Activated CD4-positive, alpha-beta T cell treated with anti-CD3 and anti-CD28 coated beads for 48 hours (primary cell): ENCODE data around the gene STUB1.
"Not testable (repeated sequence)": the region's sequence is repeated elsewhere in the genome, so short reads cannot be mapped to it uniquely, and the experiment has no call there.

Source experiments
- DNase-seq: peaks from one replicate; pipeline ENCODE4 v3.0.0-alpha.2; 2020

Gene STUB1

GRCh38 chr16:680967-681745, 946 bp downstream of the STUB1 start:
- peak; percentile 39 for DNase-seq

- no peak for DNase-seq
Observed at GRCh38 chr16:681746-682427, 1.7 kb downstream of the STUB1 start.

GRCh38 chr16:682493-683395, 2.5 kb downstream of the STUB1 start:
- no peak for DNase-seq

- no peak for DNase-seq
Observed at GRCh38 chr16:683396-684070, 3.3 kb downstream of the STUB1 start.

- DNase-seq = peak; percentile 98
Observed at GRCh38 chr16:684071-684794, 4.0 kb downstream of the STUB1 start, which contains the start of gene JMJD8. JMJD8 (minus strand) TSS chr16:684334; CDS start chr16:684319, 15 bp downstream.

- DNase-seq = no peak
Observed at GRCh38 chr16:684961-685696, 4.9 kb downstream of the STUB1 start.

GRCh38 chr16:685967-686366, 5.8 kb downstream of the STUB1 start:
- DNase-seq = no peak

GRCh38 chr16:686459-687260, 6.5 kb downstream of the STUB1 start:
- DNase-seq = no peak

GRCh38 chr16:687499-687898, 7.3 kb downstream of the STUB1 start:
- no peak for DNase-seq

- DNase-seq = no peak
Observed at GRCh38 chr16:689175-689897, 9.1 kb downstream of the STUB1 start.

GRCh38 chr16:691242-691641, 11.0 kb downstream of the STUB1 start:
- not testable (repeated sequence) for DNase-seq

- no peak for DNase-seq
Observed at GRCh38 chr16:692356-693108, 12.3 kb downstream of the STUB1 start.

GRCh38 chr16:693364-693763, 13.2 kb downstream of the STUB1 start:
- DNase-seq = no peak

GRCh38 chr16:693766-694165, 13.6 kb downstream of the STUB1 start:
- no peak for DNase-seq

- no peak for DNase-seq
Observed at GRCh38 chr16:694187-694862, 14.1 kb downstream of the STUB1 start.

GRCh38 chr16:694863-695354, 14.7 kb downstream of the STUB1 start:
- DNase-seq = no peak

- peak; percentile 79 for DNase-seq
Observed at GRCh38 chr16:695355-696089, 15.3 kb downstream of the STUB1 start.
